Gastrocnemius medialis (tissue), 4 donors: ENCODE data around the gene GNG7.
"Not testable (repeated sequence)": the region's sequence is repeated elsewhere in the genome, so short reads cannot be mapped to it uniquely, and the experiment has no call there.

Source experiments
- POLR2A ChIP-seq, 2 donors: fragments of 450-650 bp; IDR thresholded peaks; one replicate each; pipeline ENCODE4 v1.6.1; 2017; ENCODE audit warnings: antibody characterized with exemption in 2 of 2, mild to moderate bottlenecking in 2 of 2, moderate library complexity in 2 of 2
- TF ChIP-seq, protein P1 (sequence below), 5 experiments: fragments of 450-650 bp in 3 of 5; fragments of 200-600 bp in 2 of 5; sonication (generic) in 2 of 5; IDR thresholded peaks in 4 of 5; conservative IDR thresholded peaks in 1 of 5; 1 replicate in 4 of 5; 2 replicates in 1 of 5; pipeline ENCODE4 v1.5.1; 2016 to 2019; ENCODE audit warnings: antibody characterized with exemption in 5 of 5, mild to moderate bottlenecking in 3 of 5, moderate library complexity in 3 of 5

- TF ChIP-seq, protein P1, sequence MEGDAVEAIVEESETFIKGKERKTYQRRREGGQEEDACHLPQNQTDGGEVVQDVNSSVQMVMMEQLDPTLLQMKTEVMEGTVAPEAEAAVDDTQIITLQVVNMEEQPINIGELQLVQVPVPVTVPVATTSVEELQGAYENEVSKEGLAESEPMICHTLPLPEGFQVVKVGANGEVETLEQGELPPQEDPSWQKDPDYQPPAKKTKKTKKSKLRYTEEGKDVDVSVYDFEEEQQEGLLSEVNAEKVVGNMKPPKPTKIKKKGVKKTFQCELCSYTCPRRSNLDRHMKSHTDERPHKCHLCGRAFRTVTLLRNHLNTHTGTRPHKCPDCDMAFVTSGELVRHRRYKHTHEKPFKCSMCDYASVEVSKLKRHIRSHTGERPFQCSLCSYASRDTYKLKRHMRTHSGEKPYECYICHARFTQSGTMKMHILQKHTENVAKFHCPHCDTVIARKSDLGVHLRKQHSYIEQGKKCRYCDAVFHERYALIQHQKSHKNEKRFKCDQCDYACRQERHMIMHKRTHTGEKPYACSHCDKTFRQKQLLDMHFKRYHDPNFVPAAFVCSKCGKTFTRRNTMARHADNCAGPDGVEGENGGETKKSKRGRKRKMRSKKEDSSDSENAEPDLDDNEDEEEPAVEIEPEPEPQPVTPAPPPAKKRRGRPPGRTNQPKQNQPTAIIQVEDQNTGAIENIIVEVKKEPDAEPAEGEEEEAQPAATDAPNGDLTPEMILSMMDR (IDR thresholded peaks at IDR 0.05 in 4 of 5, conservative IDR thresholded peaks at IDR 0.05 in 1 of 5), result not testable (repeated sequence)
- not testable (repeated sequence) for TF ChIP-seq POLR2A (IDR thresholded peaks at IDR 0.05)
These were observed 138.9 kb downstream of the GNG7 start for GRCh38 chr19:2563546-2563945.
